GM06990 (cell line): ENCODE measurements around the gene CCT6B.
"Not testable (repeated sequence)": the region's sequence is repeated elsewhere in the genome, so short reads cannot be mapped to it uniquely, and the experiment has no call there.

Experiments used
- DNase-seq: peaks from one replicate; pipeline ENCODE4 v3.0.0-alpha.2; 2011; ENCODE audit not compliant: insufficient read length; ENCODE audit errors: extremely low read depth
- H3K27me3 ChIP-seq: replicated peaks from 2 replicates; pipeline ENCODE4 v1.6.0; 2011; ENCODE audit warnings: low read length; ENCODE audit not compliant: control insufficient read depth, insufficient read depth
- H3K36me3 ChIP-seq: 2 replicates; pipeline ENCODE4 v1.5.1; 2011; ENCODE audit warnings: low read length; ENCODE audit not compliant: control insufficient read depth, insufficient read depth
- H3K4me3 ChIP-seq: replicated peaks from 2 replicates; pipeline ENCODE4 v1.5.1; 2011; ENCODE audit warnings: low read depth, mild to moderate bottlenecking, control low read depth, low read length
- CTCF ChIP-seq: IDR thresholded peaks from 2 replicates; pipeline ENCODE4 v1.5.1; 2011; ENCODE audit warnings: low read length, control low read depth, mild to moderate bottlenecking, inconsistent platforms; ENCODE audit not compliant: insufficient read depth, poor library complexity, severe bottlenecking

The CCT6B gene

GRCh38 chr17:34979650-34980352 is 18.5 kb upstream of the CCT6B start:
- H3K4me3 ChIP-seq = peak overlapping the region; percentile 90
- TF ChIP-seq CTCF = no peak
- DNase-seq = no peak
- H3K27me3 ChIP-seq = no peaks in the 10 kb centered on the region
- no peaks in the 10 kb centered on the region for H3K36me3 ChIP-seq

DNA sequence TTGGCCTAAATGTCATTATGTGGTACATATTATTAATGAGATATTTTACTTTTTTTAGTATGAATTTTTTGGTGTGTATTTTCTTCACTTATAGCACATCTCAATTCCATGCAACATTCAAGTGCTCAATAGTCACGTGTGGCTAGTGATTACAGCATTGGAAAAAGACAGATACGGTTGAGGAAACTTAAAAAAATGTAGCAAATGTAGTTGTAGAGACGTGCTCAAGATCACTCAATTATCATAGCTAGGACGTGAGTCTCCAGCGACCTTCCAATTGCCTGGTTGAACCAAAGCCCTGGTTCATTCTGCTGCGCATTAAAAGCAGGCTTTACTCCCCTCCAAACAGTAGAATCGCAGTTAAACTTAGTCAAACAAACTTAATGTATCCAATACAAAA is 17.9 kb upstream of the CCT6B start:
- TF ChIP-seq CTCF = no peak
- no peak for DNase-seq
- Histone ChIP-seq H3K36me3 (no peaks in the 10 kb centered on the region), H3K4me3 (no peak overlapping the region), H3K27me3 (no peaks in the 10 kb centered on the region)

GRCh38 chr17:34974794-34975785 is 13.8 kb upstream of the CCT6B start:
- no peaks in the 10 kb centered on the region for H3K27me3 ChIP-seq
- TF ChIP-seq CTCF = no peak
- no peak overlapping the region for H3K4me3 ChIP-seq
- no peak for DNase-seq
- no peaks in the 10 kb centered on the region for H3K36me3 ChIP-seq

GRCh38 chr17:34974179-34974578 is 12.9 kb upstream of the CCT6B start:
- Histone ChIP-seq H3K27me3 (no peaks in the 10 kb centered on the region), H3K4me3 (no peak overlapping the region), H3K36me3 (no peaks in the 10 kb centered on the region)
- no peak for DNase-seq
- no peak for TF ChIP-seq CTCF

DNA sequence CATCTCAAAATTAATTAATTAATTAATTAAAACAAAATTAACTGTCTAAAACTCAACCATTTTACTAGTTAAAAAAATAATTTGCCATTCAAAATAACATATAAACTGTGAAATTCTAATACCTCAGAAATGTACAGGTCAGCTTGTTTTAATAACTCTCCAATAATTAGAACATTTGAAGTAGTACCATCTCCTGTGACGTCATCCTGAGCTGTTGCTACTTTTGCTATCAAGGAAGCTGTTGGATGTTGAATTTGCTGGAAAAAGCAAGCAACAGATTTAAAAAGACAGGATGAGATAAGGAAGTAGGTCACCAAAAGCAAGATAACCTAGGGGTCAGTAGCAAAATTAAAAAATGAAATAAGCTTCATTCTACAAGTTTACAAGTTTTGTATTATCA is 2.8 kb downstream of the CCT6B start:
- no peaks in the 10 kb centered on the region for H3K36me3 ChIP-seq
- no peak for DNase-seq
- H3K27me3 ChIP-seq = no peaks in the 10 kb centered on the region
- H3K4me3 ChIP-seq = no peak overlapping the region
- TF ChIP-seq CTCF = no peak

DNA sequence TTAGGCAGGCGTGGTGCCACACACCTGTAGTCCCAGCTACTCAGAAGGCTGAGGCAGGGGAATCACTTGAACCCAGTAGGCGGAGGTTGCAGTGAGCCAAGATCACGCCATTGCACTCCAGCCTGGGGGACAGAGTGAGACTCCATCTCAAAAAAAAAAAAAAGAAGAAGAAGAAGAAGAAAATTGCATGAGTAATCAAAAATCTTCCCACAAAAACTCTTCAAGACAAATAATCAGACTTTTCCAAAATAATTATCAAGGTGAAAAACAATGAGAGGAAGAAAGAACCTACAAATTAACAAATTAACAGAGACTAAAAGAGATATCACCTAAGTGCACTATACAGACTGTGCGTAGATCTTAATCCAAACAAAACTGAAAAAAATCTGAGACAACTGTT is 10.5 kb downstream of the CCT6B start:
- not testable (repeated sequence) for DNase-seq, H3K36me3 ChIP-seq, H3K27me3 ChIP-seq, H3K4me3 ChIP-seq
